ENCODE data around the gene BGN.

BGN gene

GRCh38 chrX:153494541-153495361, at the start of gene BGN:
BGN (plus strand) TSS chrX:153494980; CDS start chrX:153504632, 9,652 bp downstream.
- DNase-seq = no peak

GRCh38 chrX:153445106-153445855, 49.5 kb upstream of the BGN start:
- DNase-seq = no peak

- DNase-seq = no peak
Observed at GRCh38 chrX:153445856-153446635, 48.7 kb upstream of the BGN start, which contains the start of gene TREX2. TREX2 (minus strand) TSS chrX:153446056; CDS start chrX:153445430, 626 bp downstream.

GRCh38 chrX:153446636-153446936, 48.2 kb upstream of the BGN start:
- no peak for DNase-seq

GRCh38 chrX:153446950-153447580, 47.7 kb upstream of the BGN start:
- no peak for DNase-seq

- DNase-seq = no peak
Observed at GRCh38 chrX:153447581-153447960, 47.2 kb upstream of the BGN start.

GRCh38 chrX:153448556-153449367, 46.0 kb upstream of the BGN start:
- DNase-seq = no peak

- no peak for DNase-seq
Observed at GRCh38 chrX:153449368-153450113, 45.2 kb upstream of the BGN start.

GRCh38 chrX:153450114-153450948, 44.4 kb upstream of the BGN start:
- DNase-seq = no peak

- no peak for DNase-seq
Observed at GRCh38 chrX:153450949-153451277, 43.9 kb upstream of the BGN start.

GRCh38 chrX:153454901-153455550, 39.8 kb upstream of the BGN start:
- DNase-seq = no peak

- DNase-seq = no peak
Observed at GRCh38 chrX:153455571-153455970, 39.2 kb upstream of the BGN start.

- no peak for DNase-seq
Observed at GRCh38 chrX:153456161-153456560, 38.6 kb upstream of the BGN start.

- no peak for DNase-seq
Observed at GRCh38 chrX:153456704-153457103, 38.1 kb upstream of the BGN start.

- no peak for DNase-seq
Observed at GRCh38 chrX:153457136-153457825, 37.5 kb upstream of the BGN start.

GRCh38 chrX:153457827-153458466, 36.8 kb upstream of the BGN start:
- DNase-seq = no peak

- no peak for DNase-seq
Observed at GRCh38 chrX:153458476-153458875, 36.3 kb upstream of the BGN start.

GRCh38 chrX:153459986-153460385, 34.8 kb upstream of the BGN start:
- DNase-seq = no peak

GRCh38 chrX:153460826-153461225, 34.0 kb upstream of the BGN start:
- DNase-seq = peak; percentile 57
